IPS-NIHi11 (cell line): ENCODE data around the gene C10orf71.

ENCODE experiments used
- DNase-seq: peaks from one replicate; pipeline ENCODE4 v3.0.0; 2012; ENCODE audit warnings: mixed read lengths, low spot score

C10orf71 gene

DNA sequence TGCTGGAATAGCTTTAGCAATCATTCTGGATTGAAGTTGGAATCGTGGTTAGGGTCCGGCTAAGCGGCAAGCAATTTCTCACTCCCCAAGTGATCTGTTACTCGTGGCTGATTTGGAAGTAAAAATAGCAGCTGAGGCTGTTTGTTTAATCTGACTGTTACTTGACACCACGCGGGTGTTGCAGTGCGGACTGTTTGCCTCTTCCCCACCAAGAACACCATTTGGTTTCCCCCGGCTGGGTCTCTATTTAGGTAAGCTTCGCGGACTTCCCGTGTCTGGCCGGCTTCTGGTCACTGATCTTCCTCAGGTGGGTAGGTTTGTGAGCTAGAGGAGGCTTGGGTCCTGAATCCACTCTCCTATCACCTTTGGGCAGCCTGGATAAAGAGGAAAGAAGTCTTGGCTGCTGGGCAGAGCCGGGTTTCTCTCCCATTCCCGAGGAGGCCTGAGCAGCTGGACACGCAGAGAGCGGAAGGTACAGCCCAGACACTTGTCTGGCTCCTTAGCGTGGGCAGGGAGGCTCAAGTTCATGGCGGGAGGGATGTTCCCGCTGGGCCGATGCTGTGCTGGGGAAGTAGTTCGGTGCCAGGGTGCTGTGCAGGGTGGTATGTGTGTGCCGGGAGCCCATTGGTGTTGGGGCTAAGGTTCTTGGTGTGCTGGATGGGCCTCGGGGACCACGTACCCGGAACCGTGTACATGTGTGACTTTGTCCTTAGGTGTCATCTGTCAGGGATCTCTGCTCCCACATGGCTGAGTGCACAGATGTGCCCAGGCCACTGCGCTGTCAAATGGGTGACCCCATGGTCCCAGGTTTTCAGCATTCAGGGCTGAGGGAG, at the start of gene C10orf71:
Gene C10orf71 (plus strand): TSS at position 188 of the 833 bp plus-strand sequence. CDS start 23,376 bp downstream, outside the sequence.
- no peak for DNase-seq

- no peak for DNase-seq
Measured at GRCh38 chr10:49252313-49253034, 46.5 kb upstream of the C10orf71 start.

- DNase-seq: no peak
Measured at GRCh38 chr10:49253340-49253906, 45.5 kb upstream of the C10orf71 start.

- no peak for DNase-seq
Measured at GRCh38 chr10:49254150-49254549, 44.8 kb upstream of the C10orf71 start.

DNA sequence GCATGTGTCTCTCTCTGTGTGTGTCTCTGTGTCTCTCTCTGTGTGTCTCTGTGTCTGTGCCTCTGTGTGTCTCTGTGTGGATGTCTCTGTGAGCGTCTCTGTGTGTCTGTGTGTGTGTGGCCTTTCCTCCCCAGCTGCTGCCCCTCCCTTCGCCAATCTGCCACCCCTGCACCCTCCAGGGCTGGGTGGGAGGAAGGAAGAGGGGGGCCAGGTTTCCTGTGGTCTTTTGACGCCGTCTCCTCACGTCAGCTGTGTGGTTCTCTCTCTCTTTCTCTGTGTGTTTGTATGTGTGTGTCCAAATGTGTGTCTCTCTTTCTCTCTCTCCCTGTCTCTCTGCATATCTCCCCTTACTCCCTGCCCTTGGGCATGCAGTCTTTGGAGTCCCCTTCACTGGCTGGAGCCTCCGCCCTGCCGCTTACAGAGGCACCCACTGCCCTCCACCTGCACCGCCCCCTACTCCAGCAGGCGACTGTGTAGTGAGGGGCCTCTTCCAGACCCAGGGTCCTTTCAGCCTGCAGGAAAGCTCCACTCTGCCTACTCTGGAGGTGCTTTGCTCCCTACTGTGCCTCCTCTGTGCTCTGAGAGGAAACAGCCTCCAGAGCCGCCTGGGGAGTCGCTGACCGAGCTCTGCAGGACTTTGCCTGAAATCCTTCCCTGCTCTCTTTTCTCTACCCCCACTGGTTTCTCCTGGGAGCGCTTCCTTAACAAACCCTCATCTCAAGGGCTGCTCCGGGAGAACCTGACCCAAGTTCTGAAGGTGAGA, 44.2 kb upstream of the C10orf71 start:
- no peak for DNase-seq

- DNase-seq: no peak
Measured at GRCh38 chr10:49255883-49256282, 43.1 kb upstream of the C10orf71 start.

DNA sequence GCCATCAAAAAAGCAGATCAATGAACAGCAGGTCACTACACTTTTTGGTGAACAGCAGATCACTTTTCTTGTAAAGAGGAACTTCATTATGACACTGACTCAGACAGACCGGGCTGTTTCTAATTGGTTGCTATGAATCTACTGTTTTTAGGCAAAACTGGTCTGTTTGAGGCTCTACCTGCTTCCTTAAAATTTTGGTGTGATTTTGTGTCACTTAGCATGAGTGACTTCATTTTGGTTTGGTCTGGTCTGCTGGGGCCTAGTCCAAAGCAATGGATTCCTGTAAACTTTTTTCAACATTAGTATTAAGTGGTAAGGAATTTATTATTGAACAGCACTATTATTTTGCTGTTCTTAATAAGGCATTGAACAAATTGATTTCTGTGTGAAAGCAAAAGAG, 41.8 kb upstream of the C10orf71 start:
- DNase-seq: no peak

DNA sequence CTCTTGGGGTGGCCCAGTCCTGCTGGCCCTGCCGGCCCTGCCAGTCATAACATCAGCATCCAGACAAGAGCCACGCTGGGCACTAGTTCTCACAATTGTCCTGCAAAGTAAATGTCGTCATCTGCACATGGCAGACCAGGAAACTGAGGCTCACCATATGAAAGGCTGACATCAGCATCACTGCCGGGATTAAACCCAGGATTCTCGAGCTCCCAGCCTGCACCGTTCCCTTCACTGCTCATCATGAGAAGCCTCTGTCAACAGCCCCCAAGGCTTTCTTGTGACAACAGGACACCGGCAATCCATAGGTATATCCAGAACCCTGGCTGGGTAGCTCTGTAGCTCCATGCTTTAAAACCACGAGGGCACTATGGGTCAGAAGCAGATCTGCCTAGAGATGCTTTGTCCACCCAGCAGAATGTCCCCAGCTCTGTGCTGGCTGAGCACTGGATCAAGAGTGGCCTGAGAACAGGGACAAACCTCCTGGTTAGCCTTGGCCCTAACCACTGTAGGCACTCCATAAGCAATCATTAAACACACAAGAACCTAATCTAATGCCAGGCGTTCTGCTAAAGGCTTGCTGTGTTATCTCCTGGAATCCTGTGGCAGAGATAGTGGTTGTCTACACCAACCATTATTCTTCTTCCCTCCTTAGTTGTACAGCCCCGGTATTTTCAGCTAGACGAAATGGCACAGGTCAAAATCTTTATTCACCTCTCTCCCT, 41.2 kb upstream of the C10orf71 start:
- DNase-seq: no peak

- DNase-seq: no peak
Measured at GRCh38 chr10:49258350-49258683, 40.7 kb upstream of the C10orf71 start.

- DNase-seq: no peak
Measured at GRCh38 chr10:49260644-49261296, 38.2 kb upstream of the C10orf71 start.

GRCh38 chr10:49263591-49263990, 35.4 kb upstream of the C10orf71 start:
- no peak for DNase-seq

- DNase-seq: no peak
Measured at GRCh38 chr10:49264177-49264677, 34.7 kb upstream of the C10orf71 start.

DNA sequence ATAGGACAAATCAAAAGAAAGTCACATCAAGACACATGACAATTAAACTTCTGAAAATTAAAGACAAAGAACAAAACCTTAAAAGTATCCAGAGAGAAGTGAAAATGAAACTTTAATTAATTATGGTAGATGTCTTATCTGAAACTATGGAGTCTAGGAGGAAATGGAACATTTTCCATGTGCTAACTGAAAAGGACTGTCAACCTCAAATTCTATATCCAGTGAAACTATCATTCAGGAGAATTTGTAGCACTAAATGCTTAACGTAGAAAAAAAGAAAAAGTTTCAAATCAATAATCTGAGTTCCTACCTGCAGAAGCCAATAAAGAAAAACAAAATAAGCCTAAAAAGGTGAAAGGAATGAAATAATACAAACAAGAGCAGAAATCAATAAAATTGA, 33.1 kb upstream of the C10orf71 start:
- no peak for DNase-seq

DNA sequence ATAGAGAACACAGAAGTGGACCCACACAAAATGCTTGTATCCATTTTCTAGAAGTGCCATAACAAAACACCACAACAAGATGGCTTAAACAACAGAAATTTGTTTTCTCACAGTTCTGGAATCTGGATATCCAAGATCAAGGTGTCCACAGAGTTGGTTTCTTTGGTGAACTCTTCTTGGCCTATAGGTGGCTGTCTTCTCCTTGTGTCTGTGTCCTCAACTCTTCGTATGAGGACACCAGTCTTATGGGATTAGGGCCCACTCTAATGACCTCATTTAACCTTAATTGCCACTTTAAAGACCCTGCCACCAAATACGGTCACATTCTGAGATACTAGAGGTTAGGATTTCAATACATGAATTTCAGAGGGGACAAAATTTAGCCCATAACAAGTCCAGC, 30.8 kb upstream of the C10orf71 start:
- DNase-seq: no peak

GRCh38 chr10:49269523-49269922, 29.4 kb upstream of the C10orf71 start:
- DNase-seq: no peak

GRCh38 chr10:49270565-49270964, 28.4 kb upstream of the C10orf71 start:
- DNase-seq: no peak

GRCh38 chr10:49271346-49271745, 27.6 kb upstream of the C10orf71 start:
- DNase-seq: no peak

GRCh38 chr10:49272251-49273081, 26.5 kb upstream of the C10orf71 start:
- DNase-seq: no peak

DNA sequence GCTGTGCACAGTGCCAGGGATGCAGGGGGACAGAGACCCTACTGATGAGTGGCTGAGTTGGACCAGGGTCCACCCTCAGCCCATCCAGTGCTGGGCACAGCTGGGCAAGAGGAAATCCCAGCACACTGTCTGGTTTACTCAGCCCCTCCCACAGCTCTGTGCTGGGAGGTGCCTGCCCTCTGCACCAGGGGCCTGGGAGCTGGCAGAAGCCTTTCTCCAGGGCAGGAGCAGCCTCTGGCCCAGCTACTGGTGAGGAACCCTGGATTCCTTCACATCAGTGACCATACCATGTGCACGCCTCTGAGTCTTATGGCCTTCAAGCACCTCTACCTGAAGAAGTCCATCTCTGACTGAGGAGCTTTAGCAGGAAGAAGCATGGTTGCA, 25.9 kb upstream of the C10orf71 start:
- no peak for DNase-seq

DNA sequence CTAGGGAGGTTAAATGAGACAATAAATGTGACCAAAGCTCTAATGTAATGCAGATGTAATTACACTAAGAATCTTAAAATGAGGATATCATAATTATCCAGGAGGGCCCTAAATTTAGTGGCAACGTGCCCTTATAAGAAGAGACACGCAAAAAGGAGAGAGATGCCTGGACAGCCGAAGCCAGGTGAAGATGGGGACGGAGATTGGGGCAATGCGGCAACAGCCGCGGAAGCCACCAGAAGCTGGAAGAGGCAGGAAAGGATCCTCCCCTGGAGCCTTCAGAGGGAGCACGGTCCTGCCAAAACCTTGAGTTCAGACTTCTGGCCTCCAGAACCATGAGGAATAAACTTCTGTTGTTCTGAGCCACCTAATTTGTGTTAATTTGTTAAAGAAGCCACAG, 25.3 kb upstream of the C10orf71 start:
- no peak for DNase-seq
